ENCODE results near the gene IP6K1.

- TF ChIP-seq CTCF (IDR thresholded peaks at IDR 0.05 in 8 of 11, conservative IDR thresholded peaks at IDR 0.05 in 3 of 11) (no peak), POLR2A (IDR thresholded peaks at IDR 0.05) (no peak), POLR2AphosphoS5 (IDR thresholded peaks at IDR 0.05) (no peak)
Observed at GRCh38 chr3:49792371-49793150, 6.2 kb upstream of the IP6K1 start.
